GM19467 (cell line): ENCODE data around the gene PRPSAP1.

Experiments
- ATAC-seq: cut with Tn5 transposase; IDR thresholded peaks from one replicate; pipeline ENCODE4 v1.9.1; 2021; ENCODE audit warnings: mild to moderate bottlenecking, moderate library complexity; ENCODE audit not compliant: unreplicated experiment

The PRPSAP1 gene

DNA sequence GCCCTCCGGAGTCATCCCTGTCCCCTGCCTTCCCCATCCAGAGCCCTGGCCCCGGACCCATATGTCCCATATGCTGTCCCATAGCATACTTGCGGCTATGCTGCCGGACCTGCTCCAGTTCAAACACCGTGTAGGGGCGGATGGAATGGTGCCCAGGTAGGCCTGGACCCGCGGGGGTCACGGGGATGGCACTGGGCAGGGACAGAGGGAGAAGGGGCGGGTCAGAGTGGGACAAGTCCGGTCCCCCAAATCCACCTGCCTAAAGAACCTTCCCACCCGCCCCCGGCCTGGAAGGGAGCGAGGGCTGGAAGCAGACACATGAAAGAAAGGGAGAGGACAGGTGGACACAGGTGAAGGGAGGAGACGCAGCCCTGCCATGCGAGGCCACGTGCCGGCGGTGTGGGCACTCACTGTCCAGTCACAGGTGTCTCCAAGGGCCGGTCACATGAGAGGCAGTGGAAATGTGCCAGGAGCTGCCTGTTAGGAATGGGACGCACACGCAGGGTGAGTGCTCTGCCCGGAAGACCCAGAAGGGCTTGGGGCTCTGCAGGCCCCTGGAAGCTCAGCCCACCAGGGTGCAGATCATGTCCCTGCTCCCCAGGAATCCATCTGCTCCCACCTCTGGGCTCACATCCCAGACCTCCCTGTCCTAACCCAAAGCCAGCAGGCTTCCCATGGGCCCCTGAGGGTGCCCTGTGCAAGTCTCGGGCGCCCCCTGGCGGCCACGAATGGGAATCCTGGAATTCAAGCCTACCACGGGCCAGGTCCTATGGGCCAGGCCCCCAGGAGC is 74.6 kb downstream of the PRPSAP1 start:
- peak; percentile 48 for ATAC-seq

DNA sequence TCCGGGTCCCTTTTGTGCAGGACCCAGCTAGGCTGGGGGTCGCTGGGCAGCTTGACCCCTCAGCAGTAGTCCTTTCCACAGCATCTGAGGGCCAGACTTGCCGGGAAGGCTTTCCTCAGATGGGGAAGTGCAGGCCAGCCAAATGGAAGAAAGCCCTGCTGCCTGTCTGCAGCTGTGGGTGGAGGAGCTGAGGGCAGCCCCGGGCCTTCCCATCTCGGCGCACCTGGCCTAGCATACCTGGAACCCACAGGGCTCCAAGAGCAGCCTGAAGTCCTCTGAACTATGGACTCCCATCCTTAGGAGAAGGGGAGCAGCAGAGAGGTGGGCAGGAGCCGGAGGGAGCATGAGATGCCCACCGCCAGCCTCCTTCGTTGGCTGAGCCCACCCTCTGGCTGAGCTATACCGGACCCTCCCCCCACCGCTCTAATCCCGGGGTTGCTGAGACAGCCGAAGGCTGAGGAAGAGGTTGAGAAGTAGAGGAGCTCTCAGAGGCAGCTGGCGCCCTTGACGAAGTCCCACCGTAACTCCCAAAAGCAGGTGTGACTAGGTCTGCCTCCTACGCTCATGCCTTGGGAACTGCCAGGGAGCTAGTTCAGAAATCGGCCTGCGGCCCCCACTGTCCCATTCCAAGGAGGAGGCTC is 75.3 kb downstream of the PRPSAP1 start:
- no peak for ATAC-seq

DNA sequence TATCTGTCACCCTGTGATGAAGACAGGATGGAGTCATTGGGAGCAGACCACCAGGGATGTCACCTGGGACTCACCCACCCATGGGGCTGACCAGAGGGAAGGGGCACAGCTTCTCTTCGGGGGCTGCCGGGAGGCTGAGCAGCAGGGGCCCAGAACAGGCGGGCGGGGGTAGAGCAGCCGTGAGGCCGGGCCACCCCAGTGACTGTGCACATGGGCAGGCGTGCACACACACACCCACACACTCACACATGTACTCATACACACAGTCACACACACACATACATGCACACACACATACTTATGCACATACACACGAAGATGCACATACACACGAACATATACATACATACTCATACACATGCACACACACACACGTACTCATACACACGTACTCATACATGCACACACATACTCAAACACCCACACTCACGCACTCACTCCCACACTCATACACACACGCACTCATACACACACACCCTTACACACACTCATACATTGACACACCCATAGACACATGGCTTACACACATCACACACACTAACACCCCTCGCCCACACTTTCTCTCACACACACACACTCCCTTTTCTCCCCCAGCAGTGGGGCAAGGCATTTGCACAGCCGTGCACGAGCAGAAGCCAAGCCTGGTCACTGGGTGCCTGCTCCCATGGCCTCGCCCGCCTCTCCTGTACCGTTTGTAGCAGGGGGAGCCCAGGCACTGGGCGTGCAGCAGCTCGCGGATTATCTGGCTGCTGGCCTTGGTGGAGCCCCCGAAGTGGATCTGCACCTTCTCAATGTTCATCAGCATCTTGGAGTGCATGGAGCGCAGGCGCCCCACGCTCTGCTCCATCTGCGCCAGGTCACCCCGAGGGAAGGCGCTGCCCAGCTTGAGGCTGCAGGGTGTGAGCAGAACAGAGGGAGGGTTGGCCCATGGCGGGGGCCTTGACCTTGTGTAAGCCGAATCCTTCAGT is 76.1 kb downstream of the PRPSAP1 start:
- no peak for ATAC-seq

DNA sequence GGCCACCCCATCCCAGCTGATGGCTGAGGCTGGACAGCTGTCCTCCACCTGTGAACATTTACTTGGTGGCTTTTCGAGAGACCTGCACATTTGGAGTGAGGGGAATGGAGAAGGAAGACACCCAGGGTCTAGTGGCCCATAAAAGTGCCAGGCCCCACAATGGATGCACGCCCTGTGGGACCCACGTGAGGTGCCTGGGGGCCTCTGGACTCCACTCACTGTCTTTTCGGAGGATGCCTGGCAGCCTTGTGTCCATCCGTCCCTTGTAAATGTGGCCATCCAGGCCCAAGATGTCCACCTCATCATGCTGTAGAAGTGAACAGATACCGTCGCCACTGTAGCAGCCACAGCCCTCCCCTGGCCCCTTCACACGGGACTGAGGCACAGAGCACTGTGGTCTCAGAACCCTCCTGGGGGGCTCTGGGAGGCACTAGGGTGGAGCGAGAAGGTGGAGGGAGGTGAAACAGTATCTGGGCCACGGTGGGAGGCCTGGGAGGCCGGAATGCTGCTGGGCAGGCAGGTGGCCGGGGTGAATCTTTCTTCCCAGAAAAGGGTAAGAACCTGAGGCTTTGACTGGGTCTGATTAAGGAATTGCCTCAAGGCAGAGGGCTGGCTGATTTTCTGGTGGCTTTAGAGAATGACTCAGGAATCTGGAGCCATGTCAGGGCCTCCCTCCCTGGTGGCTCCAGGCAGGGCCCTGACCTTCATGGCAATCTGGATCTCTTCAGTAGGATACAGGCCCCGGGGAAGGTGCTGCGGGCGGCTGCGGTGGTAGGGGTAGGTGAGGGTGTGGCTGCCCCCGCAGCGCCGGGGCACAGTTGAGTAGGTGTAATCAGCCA is 77.0 kb downstream of the PRPSAP1 start:
- no peak for ATAC-seq

DNA sequence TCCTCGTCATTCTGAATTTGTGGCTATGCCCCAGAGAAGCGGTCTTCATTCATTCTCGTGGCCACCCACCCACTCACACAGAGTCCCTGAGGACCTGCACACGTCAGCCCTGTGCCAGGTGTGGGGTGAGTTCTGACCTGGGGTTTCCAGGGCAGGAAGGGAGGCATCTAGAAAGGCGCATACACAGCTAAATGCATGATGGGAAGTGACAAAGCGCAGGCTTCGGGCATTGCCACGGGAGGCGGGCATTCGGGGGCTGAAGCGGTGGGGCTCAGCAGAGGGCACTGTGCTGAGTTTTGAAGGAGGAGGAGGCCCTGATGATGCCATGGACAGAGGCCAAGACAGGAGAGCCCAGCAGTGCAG is 77.7 kb downstream of the PRPSAP1 start:
- ATAC-seq = no peak

DNA sequence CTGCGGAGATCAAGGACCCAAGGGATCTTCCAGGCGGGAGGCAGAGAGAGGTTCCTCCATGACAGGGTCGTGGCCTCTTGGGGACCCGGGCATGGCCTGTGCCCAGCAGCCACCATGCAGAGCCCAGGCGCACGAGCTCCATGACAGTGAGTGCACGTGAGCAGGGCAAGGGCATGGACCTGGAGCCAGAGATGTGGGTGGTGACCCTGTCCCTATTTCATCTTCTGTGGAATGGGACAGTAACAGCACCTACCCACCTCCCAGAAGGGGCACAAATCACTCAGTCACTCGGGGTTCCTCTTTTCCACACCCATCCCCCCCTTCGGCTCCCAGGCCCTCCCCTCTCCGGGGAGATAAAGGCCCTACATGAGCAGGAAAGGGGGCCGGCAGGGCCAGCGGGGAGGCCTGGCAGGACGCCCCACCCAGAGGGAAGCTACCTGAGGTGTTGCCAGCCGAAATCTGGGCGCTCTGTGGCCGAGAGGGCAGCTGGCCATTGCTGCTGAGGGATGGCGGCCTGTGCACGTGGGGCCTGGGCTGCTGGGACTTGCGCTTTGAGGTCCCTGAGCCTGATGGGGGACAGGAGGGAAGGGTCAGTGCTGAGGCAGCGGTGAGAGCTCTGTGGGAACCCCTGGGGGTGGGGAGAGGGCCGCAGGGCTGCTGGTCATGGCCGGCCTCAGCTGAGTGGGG is 78.2 kb downstream of the PRPSAP1 start:
- no peak for ATAC-seq

DNA sequence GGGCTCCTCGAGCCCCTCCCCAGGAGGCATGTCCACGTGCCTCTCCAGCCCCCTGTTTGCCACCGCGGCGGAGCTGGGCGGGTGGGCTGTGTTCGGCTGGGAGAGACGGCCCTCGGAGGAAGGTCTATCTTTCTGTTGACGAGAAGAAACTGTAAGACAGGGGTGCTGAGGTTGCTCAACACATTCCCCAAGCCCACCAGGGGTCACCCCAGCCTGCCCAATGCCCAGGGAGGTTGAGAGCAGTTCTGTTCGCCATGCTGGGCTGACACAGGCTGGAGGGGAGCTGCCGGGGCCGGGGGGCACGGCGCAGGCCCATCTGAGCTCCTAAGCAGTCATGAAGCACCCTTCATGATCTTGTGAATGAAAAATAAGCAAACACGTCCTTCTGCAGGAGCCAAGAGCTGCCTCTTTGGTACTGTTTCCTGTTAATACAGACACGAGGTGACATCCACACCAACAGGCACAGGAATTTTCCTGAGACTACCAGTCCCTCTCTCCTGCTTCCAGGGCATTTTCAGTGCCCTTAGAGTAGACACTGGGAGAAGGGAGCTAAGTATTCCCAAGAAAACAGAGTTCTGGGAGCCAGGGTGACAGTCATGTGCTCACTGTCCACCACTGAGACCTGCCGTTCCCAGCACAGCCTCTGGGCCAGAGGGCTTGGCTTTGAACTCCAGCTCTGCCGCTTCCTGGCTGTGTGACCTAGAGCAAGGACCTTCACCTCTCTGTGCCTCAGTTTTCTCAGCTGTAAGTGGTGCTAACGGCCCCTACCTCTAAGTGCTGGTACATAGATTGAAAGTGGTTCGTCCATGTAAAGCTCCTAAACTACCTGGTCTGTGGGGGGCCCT is 79.4 kb downstream of the PRPSAP1 start:
- no peak for ATAC-seq

DNA sequence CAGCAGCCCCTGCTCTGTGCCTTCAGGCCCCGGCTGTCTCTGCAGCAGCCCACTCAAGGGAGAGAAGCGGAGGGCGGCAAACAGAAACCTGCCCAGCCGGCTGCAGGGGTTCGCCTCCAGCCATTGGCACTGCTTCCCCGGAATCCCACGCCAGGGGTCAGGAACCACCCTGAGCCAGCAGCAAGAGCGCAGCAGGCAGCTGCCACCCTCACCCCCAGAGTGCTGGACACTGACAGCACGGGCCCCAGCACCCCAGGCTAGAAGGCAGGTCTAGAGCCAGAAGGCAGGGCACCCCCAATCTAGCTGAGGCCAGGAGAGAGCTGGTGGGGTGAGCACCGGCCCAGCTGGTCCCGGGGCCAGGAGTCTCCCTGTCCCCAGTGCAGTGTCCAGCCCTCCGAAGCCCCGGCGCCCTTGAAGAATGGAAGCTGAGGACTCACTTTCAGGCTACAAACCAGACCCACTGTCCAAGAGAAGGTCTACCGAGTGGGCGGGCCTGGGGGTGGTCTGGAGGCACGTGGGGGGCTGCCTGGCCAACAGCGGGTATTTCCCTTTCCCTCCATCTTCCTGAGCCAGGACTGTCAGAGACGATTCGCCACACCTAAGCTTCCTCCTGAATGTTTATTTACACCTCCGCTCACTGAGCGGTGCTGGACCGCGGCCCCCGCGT is 80.1 kb downstream of the PRPSAP1 start:
- ATAC-seq = no peak

DNA sequence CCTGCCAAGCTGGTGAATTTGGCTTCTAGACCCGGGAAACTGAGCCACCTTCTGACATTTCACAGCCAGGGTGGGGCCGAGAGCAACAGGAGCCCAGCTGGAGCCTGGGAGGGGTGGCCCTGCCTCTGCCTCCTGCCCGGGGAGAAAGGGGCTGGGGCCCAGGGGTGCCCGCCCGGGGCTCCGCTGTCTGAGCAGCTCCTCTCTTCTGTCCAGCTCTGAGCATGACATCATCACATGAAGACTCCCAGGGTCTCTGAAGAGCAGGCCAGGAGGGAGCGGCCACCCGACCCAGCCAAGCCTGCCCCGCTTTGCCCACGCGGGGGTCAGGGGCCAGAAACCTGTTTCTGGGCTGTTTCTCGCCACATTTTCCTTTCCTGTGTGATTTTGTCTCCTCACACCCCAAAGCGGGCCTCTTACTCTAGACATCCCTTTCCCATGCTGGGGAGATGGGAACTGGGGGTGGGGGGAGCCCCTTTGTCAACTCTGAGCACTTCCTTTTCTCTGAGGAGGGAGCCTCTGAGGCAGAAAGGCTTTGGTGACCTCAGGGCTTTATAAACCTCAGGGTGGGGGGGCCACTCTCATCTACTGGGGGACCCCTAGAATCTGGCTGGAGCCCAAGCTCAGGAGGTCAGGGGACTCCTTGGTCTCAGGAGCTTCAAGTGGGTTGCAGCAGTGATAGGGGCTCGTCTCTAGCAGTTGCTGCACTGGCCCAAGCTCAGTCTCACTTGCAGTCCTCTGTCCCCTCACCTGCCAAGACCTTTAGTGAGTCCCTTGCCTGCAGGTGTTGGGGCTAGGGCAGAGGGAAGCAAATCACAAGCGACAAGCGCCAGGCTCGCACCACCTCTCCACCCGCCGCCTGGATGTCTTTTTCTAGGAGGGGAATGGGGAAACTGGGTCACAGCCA is 80.9 kb downstream of the PRPSAP1 start:
- ATAC-seq = peak; percentile 17

DNA sequence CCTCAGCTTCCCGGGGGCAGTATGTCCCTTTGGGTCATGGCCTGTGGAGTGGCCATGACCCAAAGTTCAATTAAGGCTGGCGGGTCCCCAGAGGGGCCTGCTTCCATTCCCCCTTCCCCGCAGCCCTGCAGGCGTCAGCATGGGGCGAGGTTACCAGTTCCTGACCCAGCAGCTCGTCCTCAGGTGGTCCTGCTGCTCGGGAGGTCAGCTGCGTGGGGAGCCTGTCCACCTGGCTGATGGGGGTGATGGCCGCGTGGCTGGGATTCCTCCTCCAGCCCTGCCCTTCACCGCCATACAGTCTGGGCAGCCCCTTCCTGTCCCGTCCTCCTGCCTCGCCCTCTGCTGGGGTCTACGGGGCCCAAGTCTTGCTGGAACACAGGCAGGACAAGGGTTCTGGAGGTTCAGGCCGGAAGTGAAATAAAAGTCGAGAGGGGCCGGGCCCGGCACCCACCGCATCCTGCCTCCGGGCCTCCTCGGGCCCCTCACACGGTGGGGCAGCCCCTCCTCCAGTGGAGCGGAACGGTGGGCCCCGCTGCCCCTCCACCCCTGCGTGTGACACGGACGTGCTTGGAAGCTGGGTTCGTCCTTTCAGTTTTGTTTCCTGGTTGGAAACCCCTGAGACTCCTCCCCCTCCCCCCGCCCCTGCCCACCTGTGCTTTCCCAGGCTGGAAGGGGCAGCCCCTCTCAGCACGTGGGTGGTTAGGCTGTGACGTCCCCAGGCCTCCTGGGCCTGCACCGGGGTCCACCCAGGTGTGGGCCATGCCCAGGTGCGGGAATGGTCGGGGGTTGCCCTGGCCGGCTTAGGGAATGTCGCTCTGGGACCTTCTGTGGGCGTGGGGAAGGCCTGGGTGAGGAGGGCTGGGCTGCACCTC is 81.8 kb downstream of the PRPSAP1 start:
- peak; percentile 46 for ATAC-seq

DNA sequence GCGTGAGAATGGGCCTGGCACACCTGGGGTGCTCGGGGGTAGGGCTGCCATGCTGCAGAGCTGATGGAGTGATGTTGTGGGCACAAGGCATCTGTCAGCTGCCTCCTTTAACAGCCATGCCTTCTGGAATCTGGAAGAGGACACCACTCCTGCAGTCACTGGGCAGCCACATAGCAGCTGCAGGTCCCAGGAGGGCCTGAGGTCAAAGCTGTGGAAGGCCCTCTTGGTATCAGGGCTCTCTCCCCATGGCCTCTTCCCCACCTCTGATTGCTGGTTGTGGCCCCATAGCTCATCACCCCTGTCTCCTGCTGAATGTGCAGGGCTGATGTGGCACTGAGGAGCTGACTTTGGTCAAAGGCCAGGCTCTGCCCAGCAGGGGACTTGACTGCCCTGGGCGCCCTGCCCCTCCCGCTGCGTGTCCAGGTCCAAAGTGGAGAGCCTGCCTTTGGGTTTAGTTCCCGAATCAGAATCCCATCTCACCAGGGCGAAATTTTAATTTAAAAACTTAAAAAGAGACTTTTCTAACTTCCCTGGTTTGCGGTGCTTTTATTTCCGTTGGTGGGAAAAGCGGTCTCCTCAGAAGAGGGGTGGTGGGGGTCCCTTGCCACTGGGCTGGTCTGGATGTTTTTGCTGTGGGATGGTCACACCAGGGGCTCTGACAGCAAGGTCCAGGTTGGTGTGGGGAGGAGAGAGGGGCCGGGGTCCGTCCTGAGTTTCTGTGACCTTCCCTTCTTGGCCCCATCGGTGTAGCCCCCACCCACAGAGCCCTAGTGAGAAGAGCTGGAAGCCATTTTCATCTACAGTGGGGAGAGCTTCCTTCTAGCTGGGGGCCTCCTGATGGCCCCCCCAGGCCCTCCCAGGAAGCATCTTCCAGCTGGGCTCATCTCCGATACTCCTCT is 82.7 kb downstream of the PRPSAP1 start:
- ATAC-seq = no peak

DNA sequence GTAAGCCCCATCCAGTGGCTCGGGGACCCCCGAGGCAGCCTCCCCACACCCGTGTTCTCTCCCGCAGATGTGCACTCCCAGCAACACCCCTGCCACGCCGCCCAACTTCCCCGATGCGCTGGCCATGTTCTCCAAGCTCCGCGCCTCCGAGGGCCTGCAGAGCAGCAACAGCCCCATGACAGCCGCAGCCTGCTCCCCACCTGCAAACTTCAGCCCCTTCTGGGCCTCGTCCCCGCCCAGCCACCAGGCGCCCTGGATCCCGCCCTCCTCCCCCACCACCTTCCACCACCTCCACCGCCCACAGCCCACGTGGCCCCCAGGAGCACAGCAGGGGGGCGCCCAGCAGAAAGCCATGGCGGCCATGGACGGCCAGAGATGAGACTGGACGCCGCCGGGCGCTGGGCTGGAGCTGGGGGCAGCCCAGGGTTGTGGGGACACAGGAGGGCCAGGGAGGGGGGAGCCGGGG is 83.6 kb downstream of the PRPSAP1 start:
- no peak for ATAC-seq

DNA sequence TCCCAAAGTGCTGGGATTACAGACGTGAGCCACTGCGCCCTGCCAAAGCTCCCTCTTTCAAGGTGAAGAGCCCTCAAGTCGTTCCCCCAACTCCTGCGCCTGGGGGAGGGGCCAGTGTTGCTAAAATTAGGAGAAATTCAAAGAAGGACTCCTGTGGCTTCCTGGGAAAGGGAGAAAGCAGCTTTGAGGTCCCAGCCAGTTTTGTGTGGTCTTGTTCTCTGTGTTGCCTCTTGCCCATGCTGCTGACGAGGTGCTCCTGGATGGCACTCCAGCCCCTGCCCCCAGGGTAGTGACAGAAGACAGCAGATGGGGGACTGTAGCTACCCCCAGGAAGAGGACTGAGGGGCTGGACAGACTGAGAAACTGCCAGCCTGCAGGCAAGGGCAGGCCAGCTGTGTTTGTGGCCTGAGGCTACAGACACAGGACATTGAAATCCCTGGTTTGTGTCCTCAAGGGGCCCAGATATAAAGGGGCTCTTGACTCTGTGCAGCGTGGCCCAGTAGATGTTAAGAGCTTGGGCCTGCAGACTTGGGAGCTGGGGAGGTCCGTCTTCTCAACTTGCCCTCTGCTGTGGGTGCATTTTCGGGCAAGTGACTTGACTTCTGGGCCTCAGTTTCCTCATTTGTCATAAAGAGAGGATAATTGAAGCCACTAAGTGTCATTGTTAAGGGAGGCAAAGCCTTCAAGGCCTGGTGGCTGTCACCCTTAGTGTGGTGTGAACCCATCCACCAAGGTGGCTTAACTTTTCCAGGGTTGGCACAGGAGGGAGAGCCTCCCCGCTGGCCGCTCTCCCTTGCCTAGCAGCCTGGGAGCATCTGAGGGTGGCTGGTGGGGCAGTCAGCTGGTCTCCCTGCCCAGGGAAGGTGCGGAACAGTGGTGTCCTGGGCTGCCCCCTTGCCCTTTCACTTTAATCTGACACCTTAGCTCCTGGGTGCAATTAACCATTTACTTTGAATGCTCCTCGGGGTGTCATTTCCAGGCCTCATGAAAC is 84.4 kb downstream of the PRPSAP1 start:
- ATAC-seq = no peak

DNA sequence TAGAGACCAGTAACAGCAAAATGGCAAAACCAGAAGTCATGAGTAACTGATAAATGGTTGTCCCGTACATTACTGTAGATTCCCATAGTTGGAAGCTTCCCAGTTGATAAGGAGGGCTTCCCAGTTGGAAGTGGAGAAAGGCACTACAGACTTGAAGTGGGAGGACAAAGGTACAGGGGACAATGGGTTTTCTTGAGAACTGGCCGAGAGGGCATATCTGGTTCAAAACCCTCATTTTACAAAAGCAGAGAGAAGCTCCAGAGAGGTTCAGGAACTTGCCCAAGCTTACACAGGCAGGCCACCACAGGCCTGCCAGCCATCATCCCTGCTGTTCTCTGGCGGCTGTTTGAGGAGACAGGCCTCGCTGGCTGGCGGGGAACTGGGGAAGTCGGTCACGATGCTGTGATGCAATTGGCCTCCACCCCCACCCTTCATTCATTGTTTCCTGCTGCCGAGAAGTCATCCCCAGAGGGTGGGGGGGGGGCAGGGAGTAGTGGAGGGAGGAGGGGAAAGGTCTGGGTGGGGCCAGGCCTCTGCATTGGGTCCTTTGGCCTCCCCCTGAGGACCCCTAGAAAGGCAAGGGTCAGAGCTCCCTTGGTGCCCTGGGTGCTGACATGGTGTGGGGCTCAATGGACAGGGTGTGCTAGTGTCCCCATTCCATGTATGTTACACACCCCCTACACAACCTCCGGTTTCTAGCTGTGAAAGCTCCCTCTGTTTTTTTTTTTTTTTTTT is 85.5 kb downstream of the PRPSAP1 start:
- no peak for ATAC-seq
